GM12872 (cell line): Measurements from ENCODE around the gene TMC5.

ENCODE experiments used
- CTCF ChIP-seq: IDR thresholded peaks from 3 replicates; pipeline ENCODE4 v1.5.1; 2011; ENCODE audit warnings: low read depth, mild to moderate bottlenecking, low read length, moderate library complexity; ENCODE audit not compliant: insufficient read depth

The TMC5 gene

DNA sequence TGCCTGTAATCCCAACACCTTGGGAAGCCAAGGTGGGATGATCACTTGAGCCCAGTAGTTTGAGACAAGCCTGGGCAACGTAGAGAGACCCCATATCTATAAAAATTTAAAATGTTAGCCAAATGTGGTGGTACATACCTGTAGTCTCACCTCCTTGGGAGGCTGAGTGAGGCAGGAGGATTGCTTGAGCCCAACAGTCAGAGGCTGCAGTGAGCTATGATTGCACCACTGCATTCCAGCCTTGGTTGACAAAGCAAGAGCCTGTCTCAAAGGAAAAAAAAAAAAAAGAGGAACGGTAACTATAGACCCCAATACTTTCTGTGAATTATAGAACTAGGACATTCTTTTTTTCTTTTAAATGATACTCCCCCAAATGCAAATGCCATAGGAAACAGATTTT, 1.8 kb upstream of the TMC5 start:
- no peak for TF ChIP-seq CTCF

DNA sequence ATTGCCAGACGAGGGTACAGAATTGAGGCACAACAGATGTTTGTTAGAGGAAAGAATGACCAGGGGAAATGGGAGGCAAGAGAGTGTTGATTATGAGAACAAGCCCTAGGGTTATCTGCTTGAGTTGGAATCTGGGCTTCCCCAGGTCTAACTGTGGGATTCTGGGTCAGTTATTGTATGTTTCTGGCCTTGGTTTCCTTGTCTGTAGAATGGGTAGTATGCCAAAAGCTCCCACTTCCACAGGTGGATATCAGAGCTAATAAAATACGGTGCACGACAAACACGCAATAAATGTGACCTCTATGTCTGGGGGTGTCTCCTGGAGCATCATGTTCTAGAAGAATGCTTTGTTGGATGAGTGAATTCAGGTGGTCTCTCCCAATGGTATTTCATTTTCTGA, 517 bp downstream of the TMC5 start:
- TF ChIP-seq CTCF: no peak

DNA sequence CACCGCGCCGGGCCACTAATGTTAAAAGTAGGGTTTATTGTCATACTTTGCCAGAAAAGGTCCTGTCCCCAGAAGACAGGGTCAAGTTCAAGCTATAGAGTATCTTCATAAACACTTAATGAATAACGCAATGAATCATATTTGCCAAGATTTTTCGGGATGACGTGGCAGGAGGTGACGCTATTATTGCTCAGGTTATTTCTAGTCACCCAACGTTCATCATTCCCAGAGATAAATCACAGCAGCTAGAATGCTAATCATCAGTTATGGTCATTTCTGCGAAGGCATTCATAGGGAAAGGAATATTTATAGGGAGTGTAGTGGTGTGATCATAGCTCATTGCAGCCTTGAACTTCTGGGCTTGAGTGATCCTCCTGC, 2.0 kb downstream of the TMC5 start:
- TF ChIP-seq CTCF: no peak

DNA sequence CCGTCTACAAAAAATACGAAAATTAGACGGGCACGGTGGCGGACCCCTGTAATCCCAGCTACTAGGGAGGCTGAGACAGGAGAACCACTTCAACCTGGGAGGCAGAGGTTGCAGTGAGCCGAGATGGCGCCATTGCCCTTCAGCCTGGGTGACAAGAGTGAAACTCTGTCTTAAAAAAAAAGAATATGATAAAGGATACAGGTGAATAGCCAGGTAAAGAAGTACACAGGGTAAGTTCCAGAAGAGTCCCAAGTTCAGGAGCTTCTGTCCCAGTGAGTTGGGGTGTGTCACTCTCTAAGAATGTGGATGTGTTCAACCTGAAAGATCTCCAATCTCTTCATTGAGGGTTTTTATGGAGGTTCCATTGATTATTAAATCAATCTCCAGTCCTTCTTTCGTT, 6.8 kb downstream of the TMC5 start:
- no peak for TF ChIP-seq CTCF

- TF ChIP-seq CTCF: no peak
These were observed 12.7 kb downstream of the TMC5 start for GRCh38 chr16:19430345-19430744.

DNA sequence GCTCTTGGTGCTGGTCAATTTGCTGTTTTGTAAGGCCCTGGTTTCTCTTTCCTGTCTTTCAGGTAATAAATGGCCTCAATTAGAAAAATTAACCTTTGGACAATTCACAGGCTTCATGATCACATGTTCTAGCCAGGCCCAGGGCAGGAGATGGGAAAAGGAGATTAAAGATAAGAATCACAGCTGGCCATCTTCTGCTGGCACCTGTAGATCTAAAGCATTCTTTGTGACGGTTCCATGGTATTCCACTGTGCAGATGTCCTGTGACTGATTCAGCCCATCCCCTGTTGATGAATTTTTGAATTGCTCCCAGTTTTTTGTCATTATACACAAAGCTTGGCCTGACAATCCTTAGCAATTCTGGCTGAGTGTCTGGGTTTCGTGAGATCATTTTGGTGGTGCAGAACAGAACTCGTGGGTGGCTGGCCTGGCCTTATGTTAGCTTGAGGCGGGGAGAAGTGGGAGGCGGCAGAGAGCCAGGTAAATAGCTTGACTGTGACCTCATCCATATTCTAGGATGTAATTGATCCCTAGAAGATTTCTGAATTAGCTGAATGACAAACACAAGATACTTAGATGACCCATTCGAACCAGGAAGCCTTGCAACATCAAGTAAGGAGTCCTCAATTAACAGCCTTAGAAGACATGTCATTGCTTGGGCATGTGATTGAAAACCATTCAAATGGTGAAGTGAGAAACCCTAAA, 14.1 kb downstream of the TMC5 start:
- TF ChIP-seq CTCF: no peak

- no peak for TF ChIP-seq CTCF
These were observed 14.7 kb downstream of the TMC5 start for GRCh38 chr16:19432429-19432828.
